ENCODE results near the gene ERFE.

The ERFE gene

GRCh38 chr2:238140040-238140439 lies 18.7 kb upstream of the ERFE start:
- DNase-seq, result no peak

DNA sequence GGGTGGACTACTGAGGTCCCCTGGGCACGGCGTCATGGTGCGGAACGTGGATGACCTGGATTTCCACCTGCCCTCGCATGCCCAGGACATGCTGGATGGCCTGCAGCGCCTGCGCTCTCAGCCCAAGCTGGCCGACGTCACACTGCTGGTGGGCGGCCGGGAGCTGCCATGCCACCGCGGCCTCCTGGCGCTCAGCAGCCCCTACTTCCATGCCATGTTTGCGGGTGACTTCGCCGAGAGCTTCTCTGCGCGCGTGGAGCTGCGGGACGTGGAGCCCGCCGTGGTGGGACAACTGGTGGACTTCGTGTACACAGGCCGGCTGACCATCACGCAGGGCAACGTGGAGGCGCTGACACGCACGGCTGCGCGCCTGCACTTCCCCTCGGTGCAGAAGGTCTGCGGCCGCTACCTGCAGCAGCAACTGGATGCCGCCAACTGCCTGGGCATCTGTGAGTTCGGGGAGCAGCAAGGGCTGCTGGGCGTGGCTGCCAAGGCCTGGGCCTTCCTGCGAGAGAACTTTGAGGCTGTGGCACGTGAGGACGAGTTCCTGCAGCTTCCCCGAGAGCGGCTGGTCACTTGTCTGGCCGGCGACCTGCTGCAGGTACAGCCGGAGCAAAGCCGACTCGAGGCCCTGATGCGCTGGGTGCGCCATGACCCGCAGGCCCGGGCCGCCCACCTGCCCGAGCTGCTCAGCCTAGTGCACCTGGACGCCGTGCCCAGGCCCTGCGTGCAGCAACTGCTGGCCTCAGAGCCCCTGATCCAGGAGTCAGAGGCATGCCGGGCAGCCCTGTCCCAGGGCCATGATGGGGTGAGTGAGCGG lies 17.8 kb upstream of the ERFE start:
- no peak for DNase-seq

DNA sequence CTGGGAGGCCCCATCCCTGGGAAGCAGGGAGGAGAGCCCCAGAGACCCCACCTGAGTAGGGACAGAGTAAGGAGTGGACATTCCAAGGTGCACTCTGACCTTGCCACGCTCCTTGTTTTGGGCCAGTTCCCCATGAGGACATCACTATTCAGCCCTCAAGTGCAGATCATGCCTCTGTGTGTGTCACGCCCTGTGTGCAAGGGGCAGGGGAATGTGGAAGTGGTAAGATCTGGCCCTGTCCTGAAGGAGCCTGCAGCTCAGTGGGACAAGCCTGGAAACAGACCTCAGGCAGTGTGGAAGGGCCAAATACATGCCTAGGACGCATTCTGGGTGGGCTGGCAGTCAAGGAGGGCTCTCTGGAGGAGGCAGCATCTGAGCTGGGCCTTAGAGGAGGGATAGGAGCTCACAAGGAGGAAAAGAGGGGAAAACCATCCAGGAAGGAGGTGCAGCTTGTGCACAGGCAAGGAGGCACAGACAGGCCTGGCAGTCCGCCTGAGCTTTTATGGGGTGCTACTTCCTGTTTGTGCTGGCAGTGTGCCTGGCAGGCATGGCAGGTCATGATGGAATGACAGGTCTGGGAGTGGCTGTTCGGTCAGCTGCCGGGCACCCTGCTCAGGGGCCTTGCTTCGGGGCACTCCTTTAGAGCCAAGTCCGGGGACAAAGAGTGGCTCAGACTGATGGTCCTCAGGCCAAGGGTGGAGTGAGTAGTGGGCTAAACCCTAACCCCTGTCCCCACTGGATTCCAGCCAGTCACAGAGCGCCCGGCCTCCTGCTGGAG lies 17.0 kb upstream of the ERFE start:
- no peak for DNase-seq

DNA sequence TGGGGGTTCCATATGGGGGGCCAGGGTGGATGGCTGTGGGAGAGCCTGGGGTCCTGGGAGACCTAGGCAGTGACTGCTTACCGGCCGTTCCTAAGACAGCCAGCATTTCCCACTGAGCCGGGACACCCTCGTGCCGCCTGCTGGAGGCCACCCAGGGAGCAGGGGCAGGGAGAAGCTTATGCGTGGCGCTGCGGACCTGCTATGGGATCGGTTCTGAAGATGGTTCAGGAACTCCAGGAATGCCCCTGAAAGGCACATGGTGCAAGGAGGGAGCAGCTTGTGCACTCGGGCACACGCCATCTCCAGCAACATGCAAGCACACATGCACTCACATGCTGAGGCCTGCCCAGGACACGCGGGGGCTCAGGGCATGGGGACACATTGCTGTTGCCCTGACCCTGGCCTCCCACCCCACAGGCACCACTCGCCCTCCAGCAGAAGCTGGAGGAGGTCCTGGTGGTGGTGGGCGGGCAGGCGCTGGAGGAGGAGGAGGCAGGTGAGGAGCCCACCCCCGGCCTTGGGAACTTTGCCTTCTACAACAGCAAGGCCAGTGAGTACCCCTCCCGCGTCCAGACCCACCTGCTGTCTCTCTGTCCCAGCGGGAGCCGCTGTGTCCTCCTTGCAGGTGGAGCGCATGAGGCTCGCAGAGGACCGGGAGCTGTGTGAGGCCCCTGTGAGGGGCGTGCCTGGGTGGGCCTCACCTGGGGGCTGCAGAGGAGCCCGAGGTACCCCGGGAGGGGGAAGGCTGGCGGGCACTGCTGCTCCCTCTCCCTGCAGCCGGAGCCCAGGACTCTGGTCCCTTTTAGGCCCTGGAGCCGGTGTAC lies 16.2 kb upstream of the ERFE start:
- no peak for DNase-seq

DNA sequence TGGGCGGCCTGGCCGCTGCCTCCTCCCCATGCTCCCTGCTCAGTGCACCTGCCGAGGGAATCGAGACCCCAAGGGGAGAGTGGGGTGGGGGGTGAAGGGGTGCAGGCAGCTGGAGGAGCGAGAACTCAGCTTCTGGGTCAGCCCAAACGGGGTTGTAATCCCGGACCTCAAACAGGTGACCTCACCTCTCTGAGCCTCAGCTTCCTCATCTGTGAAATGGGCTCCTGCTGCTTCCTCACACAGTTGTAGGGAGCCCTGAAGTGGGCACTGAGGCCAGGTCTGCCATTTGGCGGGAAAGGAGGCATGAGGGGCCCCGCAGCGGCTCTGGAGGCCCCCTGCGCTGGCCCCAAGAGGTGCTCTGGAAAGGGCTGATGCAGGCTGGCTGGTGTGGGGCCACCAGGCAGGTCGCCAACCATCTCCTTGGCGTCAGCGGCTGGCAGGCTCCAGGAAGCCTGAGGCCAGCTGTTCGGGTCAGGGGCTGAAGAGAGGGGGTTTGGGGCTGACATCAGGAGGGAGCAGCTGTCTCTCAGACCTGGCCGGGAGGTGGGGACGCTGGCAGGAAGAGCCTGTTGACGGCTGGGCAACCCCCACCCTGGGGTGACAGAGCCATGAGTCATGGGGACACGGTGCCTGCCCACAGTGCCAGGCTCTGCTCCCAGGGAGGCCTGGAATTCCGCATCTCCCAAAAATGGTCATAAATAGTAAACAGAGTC lies 15.4 kb upstream of the ERFE start:
- no peak for DNase-seq

- DNase-seq, result no peak
Measured at GRCh38 chr2:238144262-238144661, 14.5 kb upstream of the ERFE start.

DNA sequence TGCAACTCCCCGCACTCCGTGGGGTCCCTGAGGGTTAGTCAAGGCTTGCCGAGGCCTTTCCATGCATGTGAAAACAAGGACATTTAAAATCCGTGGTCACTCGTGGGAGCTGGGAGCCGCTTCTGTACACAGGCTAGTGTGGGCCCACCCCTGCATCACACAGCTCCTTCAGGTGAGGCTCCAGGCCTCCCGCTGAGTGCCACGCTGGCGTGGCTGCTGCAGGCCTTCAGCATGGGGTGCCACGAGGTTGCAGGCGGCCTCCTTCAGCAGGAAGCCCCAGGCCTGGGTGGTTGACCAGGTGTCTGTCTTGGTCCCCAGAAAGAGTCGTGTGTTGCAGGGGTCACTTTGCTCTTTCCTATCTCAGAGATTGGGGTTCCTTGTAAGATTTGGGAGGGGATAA lies 13.7 kb upstream of the ERFE start:
- no peak for DNase-seq

GRCh38 chr2:238145851-238146250 lies 12.9 kb upstream of the ERFE start:
- DNase-seq, result no peak

GRCh38 chr2:238146884-238147544 lies 11.8 kb upstream of the ERFE start:
- DNase-seq, result no peak

DNA sequence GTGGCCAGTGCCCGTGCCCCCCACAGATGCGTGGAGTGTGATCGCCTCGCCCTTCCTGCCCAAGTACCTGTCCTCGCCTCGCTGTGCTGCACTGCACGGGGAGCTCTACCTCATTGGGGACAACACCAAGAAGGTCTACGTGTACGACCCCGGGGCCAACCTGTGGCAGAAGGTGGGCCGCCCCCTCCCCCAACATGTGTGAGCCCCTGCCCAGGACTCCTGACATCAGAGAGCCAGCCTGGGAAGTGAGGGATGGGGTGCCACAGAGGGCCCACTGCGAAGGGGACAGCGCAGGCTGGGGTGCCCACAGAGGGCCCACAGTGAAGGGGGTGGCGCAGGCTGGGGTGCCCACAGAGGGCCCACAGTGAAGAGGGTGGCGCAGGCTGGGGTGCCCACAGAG lies 9.8 kb upstream of the ERFE start:
- no peak for DNase-seq

DNA sequence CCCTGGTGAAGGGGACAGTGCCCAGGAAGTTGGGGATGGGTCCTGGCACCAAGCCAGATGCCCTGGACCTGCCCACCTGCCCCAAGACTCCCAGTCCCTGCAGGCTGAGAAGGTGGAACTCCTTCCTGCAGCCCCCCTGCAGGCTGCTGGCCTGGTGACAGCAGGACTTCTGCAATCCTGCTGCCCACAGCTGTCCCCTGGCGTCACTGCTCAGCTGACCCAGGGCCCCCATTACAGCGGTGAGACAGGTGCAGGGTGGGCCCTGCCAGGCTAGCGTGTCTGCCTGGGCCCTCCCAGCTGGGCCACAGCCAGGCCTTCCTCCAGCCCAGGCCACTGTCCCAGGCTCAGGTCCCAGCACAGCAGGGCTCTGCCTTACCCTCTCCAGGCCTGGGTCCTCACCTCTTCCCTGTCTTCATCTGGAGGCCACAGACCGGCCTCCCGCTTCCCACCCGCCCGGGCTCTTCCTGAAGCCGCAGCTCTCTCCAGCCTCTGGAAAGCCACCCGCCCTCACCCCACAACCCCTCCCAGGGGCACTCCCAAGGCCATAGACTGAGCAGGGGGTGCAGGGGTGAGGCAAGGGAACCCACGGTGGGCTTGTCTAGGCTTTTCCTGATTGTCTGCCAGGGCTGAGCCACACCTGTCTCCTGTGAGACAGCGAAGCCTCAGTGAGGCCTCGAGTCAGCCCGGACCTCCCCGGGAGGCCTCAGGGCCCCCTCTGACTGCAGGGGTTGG lies 8.8 kb upstream of the ERFE start:
- no peak for DNase-seq

GRCh38 chr2:238150686-238151085 lies 8.1 kb upstream of the ERFE start:
- no peak for DNase-seq

DNA sequence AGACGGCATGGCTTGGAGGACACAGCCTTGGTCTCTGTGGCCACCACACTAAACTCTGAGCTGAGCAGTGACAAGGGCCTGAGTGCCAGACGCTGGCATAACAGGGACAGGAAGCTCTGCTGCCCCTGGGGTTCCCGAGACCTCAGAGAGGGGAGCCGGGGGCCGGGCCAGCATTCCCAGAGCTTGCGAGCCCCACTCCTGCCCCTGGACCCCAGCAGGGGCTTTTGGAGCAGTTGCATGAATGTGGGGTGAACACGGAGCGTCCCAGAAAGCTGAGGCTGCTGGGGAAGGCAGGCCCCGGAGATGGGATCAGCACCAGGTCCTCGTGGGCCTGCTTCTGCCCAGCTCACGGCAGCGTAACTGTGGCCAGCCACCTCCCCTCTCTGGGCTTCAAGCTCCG lies 7.6 kb upstream of the ERFE start:
- DNase-seq, result no peak

DNA sequence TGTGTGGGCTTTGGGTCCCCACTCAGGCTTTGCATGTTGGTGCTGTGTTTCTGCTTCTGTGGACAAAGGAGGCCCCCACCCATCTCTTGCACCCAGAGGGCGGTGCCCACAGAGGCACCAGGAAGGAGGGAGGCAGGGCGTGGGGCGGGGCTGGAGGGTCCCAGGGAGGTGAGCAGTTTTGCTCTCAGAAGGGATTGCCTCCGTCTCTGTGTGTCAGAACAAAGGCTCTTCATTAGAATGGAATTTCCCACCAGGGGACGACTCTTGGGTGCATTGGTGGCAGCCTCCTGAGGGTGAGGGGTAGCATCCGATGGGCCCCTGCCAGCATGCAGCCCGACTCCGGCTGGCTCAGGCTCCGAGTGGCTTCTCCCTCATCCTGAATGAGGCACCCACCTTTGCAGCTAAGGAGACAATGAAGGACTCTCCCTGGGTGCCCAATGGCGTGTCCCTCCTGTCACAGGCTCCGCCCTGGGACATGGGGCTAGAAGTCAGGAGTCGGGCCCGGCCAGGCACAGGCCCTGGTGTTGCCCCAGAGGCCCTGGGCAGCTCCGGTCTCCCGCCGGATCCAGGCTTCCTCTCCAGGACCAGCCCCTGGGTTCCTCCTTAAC lies 7.0 kb upstream of the ERFE start:
- DNase-seq, result no peak

GRCh38 chr2:238152771-238153688 lies 5.7 kb upstream of the ERFE start:
- DNase-seq, result no peak

DNA sequence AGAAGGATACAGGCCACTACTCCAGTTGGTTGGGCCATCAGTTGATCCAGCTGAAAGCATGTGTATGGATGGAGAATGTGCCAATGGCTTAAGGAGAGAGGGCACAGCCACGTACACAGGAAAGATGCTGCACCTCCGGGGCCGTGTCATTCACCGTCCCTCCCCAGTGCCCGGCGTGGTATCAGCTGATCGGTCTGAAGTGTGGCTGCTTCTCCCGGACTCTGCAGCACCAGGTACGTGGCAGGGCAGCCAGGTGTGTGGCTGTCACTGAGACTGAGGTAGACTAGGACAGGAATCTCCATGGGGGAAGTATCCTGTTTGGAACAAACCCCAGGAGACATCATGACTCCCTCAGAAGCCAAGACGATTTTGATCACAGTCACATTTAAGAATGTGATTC lies 4.2 kb upstream of the ERFE start:
- DNase-seq, result no peak

DNA sequence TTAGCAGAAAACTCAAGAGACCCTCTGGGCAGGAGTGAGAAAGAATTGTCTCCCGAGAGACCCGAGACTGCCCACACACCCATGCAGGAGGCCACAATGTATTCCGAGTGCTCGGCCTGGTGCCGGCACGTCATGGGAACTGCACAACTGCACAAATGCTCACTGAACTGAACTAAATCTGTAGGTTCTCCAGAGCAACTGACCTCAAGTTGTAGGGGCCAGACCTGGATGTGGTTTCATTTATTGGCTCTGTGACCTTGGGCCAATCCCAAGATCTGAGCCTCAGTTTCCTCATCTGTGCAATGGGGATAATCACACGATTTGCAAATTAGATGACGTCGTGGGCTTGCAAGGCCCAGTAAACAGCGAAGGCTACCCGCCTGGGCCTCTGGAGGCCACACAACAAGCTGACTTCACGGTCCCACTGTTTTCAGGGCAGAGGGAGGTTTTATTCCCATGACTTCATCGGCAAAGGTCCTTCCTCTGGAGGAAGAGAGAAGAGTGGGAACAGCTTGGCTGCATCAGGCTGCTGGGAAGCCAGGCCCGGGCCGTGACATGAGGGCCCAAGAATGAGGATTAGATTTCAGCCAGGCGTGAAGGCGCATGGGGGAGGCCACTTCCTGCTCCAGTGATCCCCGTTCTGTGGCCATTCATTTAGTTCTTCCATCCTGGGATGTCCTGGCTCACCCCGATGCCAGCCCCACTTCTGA lies 3.6 kb upstream of the ERFE start:
- no peak for DNase-seq

DNA sequence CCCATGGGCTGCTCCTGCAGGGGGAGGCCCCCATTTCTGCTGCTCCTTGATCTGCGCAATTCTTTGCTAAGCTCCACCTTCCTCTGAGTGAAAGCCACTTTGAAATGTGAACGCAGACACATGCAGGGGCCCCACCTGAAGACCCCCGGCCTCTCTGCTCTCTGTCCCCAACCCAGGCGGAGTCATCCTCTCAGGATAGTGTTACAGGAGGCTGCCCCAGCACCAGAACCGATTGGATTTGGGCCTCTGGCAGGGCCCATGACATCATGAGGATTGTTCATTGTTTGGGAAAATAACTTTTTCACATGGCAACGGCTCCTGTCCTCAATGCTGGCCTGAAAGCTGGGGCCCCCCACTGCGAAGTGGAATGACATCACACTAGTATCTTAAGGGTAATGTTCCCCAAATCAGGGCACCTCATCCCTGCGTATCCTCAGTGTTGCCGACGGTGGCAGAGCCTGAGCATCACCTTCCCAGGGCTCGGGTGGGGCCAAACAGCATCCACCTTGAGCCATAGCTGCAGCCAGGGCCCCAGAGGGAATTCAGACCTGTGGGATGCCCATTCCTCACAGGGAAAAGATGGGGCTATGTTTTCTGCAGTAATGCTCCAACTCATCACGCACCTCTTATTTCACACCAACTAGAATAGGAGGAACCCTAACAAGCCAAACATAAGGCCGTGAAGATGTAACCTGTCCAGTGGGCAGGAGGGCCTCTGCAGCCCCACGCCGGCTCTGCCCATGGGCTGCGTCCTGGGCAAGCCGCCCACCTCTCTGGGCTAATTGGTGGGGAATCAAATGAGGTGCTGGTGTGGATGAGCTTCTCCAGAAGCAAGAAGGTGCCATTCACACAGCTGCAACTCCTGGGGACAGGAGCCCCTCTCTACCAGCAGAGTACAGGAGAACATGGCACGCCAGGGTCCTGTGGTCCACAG lies 2.7 kb upstream of the ERFE start:
- no peak for DNase-seq

Measured in NCI-H1930 (cell line).